Progenitor cell of endocrine pancreas (in vitro differentiated cells): ENCODE measurements around the gene PCCB. TPM values are rescaled to one million over a fixed set of nuclear protein-coding genes. Genes with fewer than 3 reads are reported as not detected.
A peak's percentile ranks its signal among the peaks of the same experiment; 100 is the strongest.

Source experiments
- DNase-seq: peaks from one replicate; pipeline ENCODE4 v3.0.0; 2021; ENCODE audit warnings: low spot score; ENCODE audit not compliant: unreplicated experiment
- H3K27ac Mint-ChIP-seq: 2 replicates; pipeline ENCODE4 v1.8.0; 2021; ENCODE audit warnings: mild to moderate bottlenecking, moderate library complexity, mixed read lengths
- H3K27me3 Mint-ChIP-seq: 2 replicates; pipeline ENCODE4 v1.8.0; 2021; ENCODE audit warnings: mixed read lengths
- H3K36me3 Mint-ChIP-seq: 2 replicates; pipeline ENCODE4 v1.8.0; 2022; ENCODE audit warnings: mixed read lengths; ENCODE audit not compliant: insufficient read depth
- H3K4me1 Mint-ChIP-seq: 2 replicates; pipeline ENCODE4 v1.8.0; 2021; ENCODE audit warnings: low read depth, mixed read lengths
- H3K4me3 Mint-ChIP-seq: 2 replicates; pipeline ENCODE4 v1.8.0; 2021; ENCODE audit warnings: low read depth, mild to moderate bottlenecking, moderate library complexity, mixed read lengths
- H3K9me3 Mint-ChIP-seq: 2 replicates; pipeline ENCODE4 v1.8.0; 2021; ENCODE audit warnings: low read depth, mixed read lengths
- total RNA-seq: library from RNA; stranded (reverse); gene quantifications from 2 replicates; pipeline ENCODE4 v1.2.1, GENCODE V29; 2021
- TF ChIP-seq, protein P1 (sequence below): fragments of 200-600 bp; sonication (generic); IDR thresholded peaks from one replicate; pipeline ENCODE4 v1.5.0; 2021; ENCODE audit warnings: antibody characterized with exemption, mild to moderate bottlenecking; ENCODE audit not compliant: unreplicated experiment

PCCB gene
- total RNA-seq, 1 donor from 2014 or later: 37.4 TPM

DNA sequence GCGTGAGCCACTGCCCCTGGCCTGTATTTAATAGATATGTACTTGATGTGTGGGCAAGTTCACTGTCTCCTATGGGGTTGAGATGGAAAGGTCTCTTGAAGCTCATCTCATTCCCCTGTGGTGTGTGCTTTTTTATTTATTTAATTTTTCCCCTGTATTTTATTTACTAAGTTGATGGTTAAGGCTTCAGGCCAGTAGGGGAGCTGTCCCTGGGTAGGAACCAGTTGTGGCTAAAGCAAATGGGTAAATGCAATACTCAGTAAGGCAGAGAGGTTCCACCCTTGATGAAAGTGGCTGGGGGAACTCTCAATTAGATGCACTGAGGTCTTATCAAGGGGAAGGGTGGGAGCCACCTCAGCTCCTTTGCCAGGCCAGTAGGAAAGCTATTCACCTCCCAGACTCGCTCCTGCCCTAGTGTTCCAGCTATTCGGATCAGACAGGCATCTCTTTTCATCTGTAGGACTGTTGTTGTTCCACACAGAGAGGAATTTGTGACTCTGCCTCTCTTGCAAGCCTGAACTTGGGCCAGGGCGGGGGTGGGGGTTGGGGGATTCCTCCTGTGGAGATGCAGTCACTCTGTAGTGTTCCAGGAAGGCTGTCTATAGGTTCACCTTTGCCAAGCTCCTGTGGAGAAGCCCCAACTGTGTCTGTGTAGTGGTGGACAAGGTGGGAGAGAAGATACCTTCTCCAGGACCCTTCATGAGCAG, 26.1 kb downstream of the PCCB start:
- Mint-ChIP-seq H3K9me3 (peaks cover 26% of the 10 kb centered on the region), H3K36me3 (peaks cover 56% of the 10 kb centered on the region), H3K27me3 (no peaks in the 10 kb centered on the region), H3K4me3 (no peak overlapping the region), H3K4me1 (peaks cover 1% of the 10 kb centered on the region), H3K27ac (no peak overlapping the region)
- TF ChIP-seq, protein P1, sequence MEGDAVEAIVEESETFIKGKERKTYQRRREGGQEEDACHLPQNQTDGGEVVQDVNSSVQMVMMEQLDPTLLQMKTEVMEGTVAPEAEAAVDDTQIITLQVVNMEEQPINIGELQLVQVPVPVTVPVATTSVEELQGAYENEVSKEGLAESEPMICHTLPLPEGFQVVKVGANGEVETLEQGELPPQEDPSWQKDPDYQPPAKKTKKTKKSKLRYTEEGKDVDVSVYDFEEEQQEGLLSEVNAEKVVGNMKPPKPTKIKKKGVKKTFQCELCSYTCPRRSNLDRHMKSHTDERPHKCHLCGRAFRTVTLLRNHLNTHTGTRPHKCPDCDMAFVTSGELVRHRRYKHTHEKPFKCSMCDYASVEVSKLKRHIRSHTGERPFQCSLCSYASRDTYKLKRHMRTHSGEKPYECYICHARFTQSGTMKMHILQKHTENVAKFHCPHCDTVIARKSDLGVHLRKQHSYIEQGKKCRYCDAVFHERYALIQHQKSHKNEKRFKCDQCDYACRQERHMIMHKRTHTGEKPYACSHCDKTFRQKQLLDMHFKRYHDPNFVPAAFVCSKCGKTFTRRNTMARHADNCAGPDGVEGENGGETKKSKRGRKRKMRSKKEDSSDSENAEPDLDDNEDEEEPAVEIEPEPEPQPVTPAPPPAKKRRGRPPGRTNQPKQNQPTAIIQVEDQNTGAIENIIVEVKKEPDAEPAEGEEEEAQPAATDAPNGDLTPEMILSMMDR: peak; percentile 6
- DNase-seq: no peak

DNA sequence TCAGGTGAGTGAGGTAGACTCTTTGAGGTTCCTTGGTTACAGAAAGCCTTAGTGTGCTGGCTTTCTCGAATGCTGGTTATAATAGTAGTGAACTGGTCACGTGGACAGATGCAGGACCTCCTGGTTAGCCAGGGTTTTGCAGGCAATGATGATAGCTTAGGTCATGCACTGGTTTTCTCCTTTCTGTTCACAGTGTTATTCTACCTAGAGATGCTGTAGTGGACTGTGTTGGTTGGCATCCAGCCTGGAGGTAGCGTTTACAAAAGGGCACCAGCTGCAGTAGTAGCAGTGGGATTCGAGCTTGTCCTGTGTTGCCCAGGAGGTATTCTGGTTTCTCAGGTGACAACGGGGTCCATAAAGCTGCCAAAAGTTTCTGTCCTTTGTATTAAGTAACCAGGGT, 27.0 kb downstream of the PCCB start:
- Mint-ChIP-seq H3K27ac (no peak overlapping the region), H3K36me3 (peaks cover 56% of the 10 kb centered on the region), H3K4me1 (peaks cover 1% of the 10 kb centered on the region), H3K4me3 (no peak overlapping the region), H3K27me3 (no peaks in the 10 kb centered on the region), H3K9me3 (peaks cover 29% of the 10 kb centered on the region)
- no peak for DNase-seq
- TF ChIP-seq, protein P1: no peak

- Mint-ChIP-seq H3K4me1 (peaks cover 1% of the 10 kb centered on the region), H3K9me3 (peaks cover 29% of the 10 kb centered on the region), H3K27ac (no peak overlapping the region)
These were observed 27.5 kb downstream of the PCCB start for GRCh38 chr3:136277634-136278033.

DNA sequence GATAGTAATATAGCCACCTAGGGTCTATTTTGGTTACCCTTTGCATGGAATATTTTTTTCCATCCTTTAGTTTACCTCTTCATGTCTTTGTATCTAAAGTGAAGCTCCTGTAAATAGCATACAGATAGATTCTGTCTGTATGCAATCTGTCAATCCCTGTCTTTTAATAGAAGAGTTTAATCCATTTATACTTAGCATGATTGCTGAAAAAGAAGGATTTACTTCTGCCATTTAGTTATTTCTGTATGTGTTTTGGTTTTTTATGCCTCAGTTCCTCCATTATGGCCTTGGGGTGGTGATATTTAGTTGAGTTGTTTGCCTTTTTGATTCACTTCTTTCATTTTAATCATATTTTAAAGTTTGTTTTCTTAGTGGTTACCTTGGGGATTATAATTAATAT, 29.0 kb downstream of the PCCB start:
- peaks cover 1% of the 10 kb centered on the region for H3K4me1 Mint-ChIP-seq
- peaks cover 53% of the 10 kb centered on the region for H3K36me3 Mint-ChIP-seq
- TF ChIP-seq, protein P1: no peak
- H3K9me3 Mint-ChIP-seq: peaks cover 25% of the 10 kb centered on the region
- H3K27me3 Mint-ChIP-seq: no peaks in the 10 kb centered on the region
- no peak overlapping the region for H3K27ac Mint-ChIP-seq
- no peak overlapping the region for H3K4me3 Mint-ChIP-seq
- no peak for DNase-seq

More at GRCh38 chr3:136277634-136278033, 27.5 kb downstream of the PCCB start:
- no peak for DNase-seq
- TF ChIP-seq, protein P1: no peak
- Mint-ChIP-seq H3K36me3 (peaks cover 57% of the 10 kb centered on the region), H3K4me3 (no peak overlapping the region), H3K27me3 (no peaks in the 10 kb centered on the region)

DNA sequence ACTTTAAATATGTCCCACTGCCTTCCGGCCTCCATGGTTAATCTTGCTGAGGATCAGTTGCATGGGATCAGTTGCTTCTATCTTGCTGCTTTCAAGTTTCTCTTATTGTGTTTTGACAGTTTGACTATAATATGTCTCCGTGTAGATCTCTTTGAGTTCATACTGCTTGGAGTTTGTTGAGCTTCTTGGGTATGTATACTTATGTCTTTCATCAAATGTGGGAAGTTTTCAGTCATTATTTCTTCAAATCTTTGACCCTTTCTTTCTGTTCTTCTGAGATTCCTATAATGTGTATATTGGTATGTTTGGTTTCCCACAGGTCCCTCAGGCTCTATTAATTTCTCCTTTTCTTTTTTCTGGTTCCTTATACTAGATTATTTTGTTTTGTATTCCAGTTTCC, 30.8 kb downstream of the PCCB start:
- Mint-ChIP-seq H3K4me1 (no peaks in the 10 kb centered on the region), H3K4me3 (no peak overlapping the region), H3K27ac (no peak overlapping the region), H3K36me3 (peaks cover 48% of the 10 kb centered on the region), H3K27me3 (no peaks in the 10 kb centered on the region), H3K9me3 (peaks cover 22% of the 10 kb centered on the region)
- no peak for DNase-seq
- TF ChIP-seq, protein P1: no peak
